ENCODE results near the gene CLCN4.

The CLCN4 gene

DNA sequence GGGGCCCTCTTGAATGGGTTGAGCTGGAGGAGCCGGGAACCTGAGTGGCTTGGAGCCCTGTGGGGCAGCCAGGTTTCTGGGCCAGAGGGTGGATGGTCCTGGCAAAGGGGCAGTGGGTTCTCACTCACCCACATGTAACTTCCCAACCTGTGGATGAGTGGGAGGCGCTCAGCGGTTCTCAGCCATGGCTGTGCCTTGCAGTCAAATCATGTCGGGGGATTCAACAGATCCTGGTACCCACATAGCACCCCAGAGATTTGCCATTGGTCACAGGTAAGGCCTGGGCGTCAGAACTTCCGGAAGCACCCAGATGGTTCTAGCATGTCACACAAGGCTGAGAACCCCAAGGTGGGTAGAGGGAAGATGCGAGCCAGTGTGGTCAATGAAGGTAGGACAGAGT lies 21.9 kb upstream of the CLCN4 start:
- Histone ChIP-seq H3K4me1 (ENCODE audit: control insufficient read depth, insufficient read depth, low read length) (no peaks in the 10 kb centered on the region), H3K36me3 (ENCODE audit: control insufficient read depth in 2 of 2, insufficient read depth in 1 of 2, low read length in 2 of 2) (peaks cover 0 to 19% of the 10 kb centered on the region in 2 experiments; a peak in 1 of 3 replicates), H3K4me3 (ENCODE audit: low read depth, low read length) (no peak overlapping the region), H3K27ac (ENCODE audit: extremely low read depth, low read depth, low read length) (no peak overlapping the region), H3K9me3 (ENCODE audit: control insufficient read depth, insufficient read depth, low read depth, low read length) (no peaks in the 10 kb centered on the region)
- ChIA-PET POLR2A (no interaction called here), CTCF (no interaction called here)
- TF ChIP-seq ZNF211 (tag by site-specific recombination; IDR thresholded peaks at IDR 0.05; ENCODE audit: low read depth) = no peak
- TF ChIP-seq ZNF514 (tag by site-specific recombination; IDR thresholded peaks at IDR 0.05) = no peak
- no peak for TF ChIP-seq ZNF776 (tag by site-specific recombination; IDR thresholded peaks at IDR 0.05; ENCODE audit: borderline replicate concordance)

DNA sequence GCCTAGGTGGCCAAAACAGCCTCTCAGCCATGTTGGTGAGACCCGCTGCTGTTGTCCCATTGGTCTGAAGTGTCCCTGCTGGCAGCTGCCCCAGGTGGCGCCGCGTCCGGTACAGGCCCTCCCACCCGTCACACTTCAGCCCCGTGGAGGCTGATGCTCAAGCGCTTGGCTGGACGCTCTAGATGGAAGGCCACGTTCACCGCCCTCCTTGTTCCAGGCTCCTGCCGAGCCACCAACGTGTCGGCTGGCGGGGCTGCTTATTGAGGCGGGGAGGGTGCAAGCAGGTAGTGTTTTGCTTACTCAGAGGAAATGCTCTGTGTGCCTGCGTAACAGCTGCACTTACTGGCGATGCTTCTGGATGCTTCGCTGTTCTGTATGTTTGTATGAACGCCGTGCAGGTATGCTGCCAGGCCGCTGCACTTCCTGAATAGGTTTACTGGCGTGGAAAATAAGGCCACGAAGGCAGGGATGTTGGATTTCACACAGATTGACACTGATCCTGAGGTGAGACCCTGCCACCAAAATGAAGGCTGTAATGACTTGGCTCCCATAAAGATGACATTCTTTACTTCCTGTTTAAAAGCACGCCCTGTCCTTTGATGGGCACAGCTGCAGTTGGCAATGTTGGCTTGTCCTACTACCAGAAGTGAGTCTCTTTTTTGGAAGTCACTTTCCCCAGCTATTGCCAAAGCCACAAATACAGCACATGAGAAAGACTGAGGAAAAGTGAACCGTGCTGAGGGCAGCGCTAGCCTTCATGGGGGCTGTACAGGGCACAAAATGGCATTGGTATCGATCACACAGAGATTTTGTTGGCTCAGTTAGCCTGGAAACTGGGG lies 21.0 kb upstream of the CLCN4 start:
- H3K27ac ChIP-seq (ENCODE audit: extremely low read depth, low read depth, low read length) = no peak overlapping the region
- no peaks in the 10 kb centered on the region for H3K9me3 ChIP-seq (ENCODE audit: control insufficient read depth, insufficient read depth, low read depth, low read length)
- H3K36me3 ChIP-seq (ENCODE audit: control insufficient read depth in 2 of 2, insufficient read depth in 1 of 2, low read length in 2 of 2) = peaks cover 0 to 16% of the 10 kb centered on the region in 2 experiments; a peak in 2 of 3 replicates
- no peaks in the 10 kb centered on the region for H3K4me1 ChIP-seq (ENCODE audit: control insufficient read depth, insufficient read depth, low read length)
- ChIA-PET POLR2A (no interaction called here), CTCF (no interaction called here)
- TF ChIP-seq ZNF585B (tag by site-specific recombination; IDR thresholded peaks at IDR 0.05) = no peak
- TF ChIP-seq ZNF132 (tag by site-specific recombination; IDR thresholded peaks at IDR 0.05; ENCODE audit: borderline replicate concordance) = no peak
- TF ChIP-seq ZNF791 (tag by site-specific recombination; IDR thresholded peaks at IDR 0.05) = no peak
- TF ChIP-seq ZFP3 (tag by site-specific recombination; IDR thresholded peaks at IDR 0.05; ENCODE audit: low read depth) = no peak
- TF ChIP-seq ZNF157 (tag by site-specific recombination; IDR thresholded peaks at IDR 0.05) = no peak
- no peak for TF ChIP-seq TCF7L2 (IDR thresholded peaks at IDR 0.05; ENCODE audit: borderline replicate concordance, low read depth, low read length)
- no peak for TF ChIP-seq ZNF518A (tag by site-specific recombination; conservative IDR thresholded peaks at IDR 0.05; ENCODE audit: low read depth)
- TF ChIP-seq ZNF10 (tag by site-specific recombination; IDR thresholded peaks at IDR 0.05) = no peak
- TF ChIP-seq MYNN (tag by site-specific recombination; IDR thresholded peaks at IDR 0.05; ENCODE audit: borderline replicate concordance) = no peak
- TF ChIP-seq ZNF26 (tag by site-specific recombination; IDR thresholded peaks at IDR 0.05) = no peak
- no peak for TF ChIP-seq ZNF629 (tag by site-specific recombination; IDR thresholded peaks at IDR 0.05)
- no peak for TF ChIP-seq ZNF292 (tag by site-specific recombination; IDR thresholded peaks at IDR 0.05; ENCODE audit: borderline replicate concordance, low read depth)
- no peak for TF ChIP-seq KLF7 (tag by site-specific recombination; IDR thresholded peaks at IDR 0.05; ENCODE audit: borderline replicate concordance)
- no peak overlapping the region for H3K4me3 ChIP-seq (ENCODE audit: low read depth, low read length)

Data from HEK293 (cell line).